Hepatocyte (in vitro differentiated cells): Measurements from ENCODE around the gene RXRA. TPM values are rescaled to one million over a fixed set of nuclear protein-coding genes. Genes with fewer than 3 reads are reported as not detected.
A peak's percentile ranks its signal among the peaks of the same experiment; 100 is the strongest.

Experiments
- DNase-seq: peaks from one replicate; pipeline ENCODE4 v3.0.0-alpha.2; 2016; ENCODE audit warnings: low spot score
- H2AFZ ChIP-seq: fragments of 200-600 bp; sonication (generic); 2 replicates; pipeline ENCODE4 v1.6.0; 2016; ENCODE audit warnings: antibody characterized with exemption, mild to moderate bottlenecking
- H3K27ac ChIP-seq: fragments of 200-600 bp; sonication (generic); 2 replicates; pipeline ENCODE4 v1.5.1; 2016; ENCODE audit warnings: mild to moderate bottlenecking
- H3K27me3 ChIP-seq: fragments of 200-600 bp; sonication (generic); 2 replicates; pipeline ENCODE4 v1.6.1; 2016
- H3K36me3 ChIP-seq: fragments of 200-600 bp; sonication (generic); replicated peaks from 2 replicates; pipeline ENCODE4 v1.5.1; 2016; ENCODE audit warnings: low read depth; ENCODE audit not compliant: insufficient read depth
- H3K4me1 ChIP-seq: fragments of 200-600 bp; sonication (generic); 2 replicates; pipeline ENCODE4 v1.5.1; 2016; ENCODE audit warnings: mild to moderate bottlenecking, moderate library complexity; ENCODE audit not compliant: insufficient read depth
- H3K4me2 ChIP-seq: fragments of 200-600 bp; sonication (generic); 2 replicates; pipeline ENCODE4 v1.6.0; 2016
- H3K4me3 ChIP-seq: fragments of 200-600 bp; sonication (generic); 2 replicates; pipeline ENCODE4 v1.5.1; 2016; ENCODE audit warnings: mild to moderate bottlenecking
- H3K79me2 ChIP-seq: fragments of 200-600 bp; sonication (generic); 2 replicates; pipeline ENCODE4 v1.6.0; 2017; ENCODE audit warnings: mild to moderate bottlenecking
- H3K9me2 ChIP-seq: fragments of 200-600 bp; sonication (generic); replicated peaks from 2 replicates; pipeline ENCODE4 v1.6.0; 2017; ENCODE audit warnings: mild to moderate bottlenecking; ENCODE audit not compliant: insufficient read depth
- H3K9me3 ChIP-seq: fragments of 200-600 bp; sonication (generic); 2 replicates; pipeline ENCODE4 v1.5.1; 2016; ENCODE audit warnings: low read depth, mild to moderate bottlenecking
- H4K20me1 ChIP-seq: fragments of 200-600 bp; sonication (generic); 2 replicates; pipeline ENCODE4 v1.6.0; 2016; ENCODE audit warnings: mild to moderate bottlenecking; ENCODE audit not compliant: insufficient read depth, poor library complexity, severe bottlenecking
- EZH2 ChIP-seq: fragments of 200-600 bp; sonication (generic); IDR thresholded peaks from 2 replicates; pipeline ENCODE4 v1.6.1; 2016; ENCODE audit warnings: antibody characterized with exemption, mild to moderate bottlenecking, borderline replicate concordance
- EZH2phosphoT487 ChIP-seq: fragments of 200-600 bp; sonication (generic); IDR thresholded peaks from one replicate; pipeline ENCODE4 v1.6.1; 2018; ENCODE audit warnings: antibody characterized with exemption, mild to moderate bottlenecking, low read depth, moderate library complexity; ENCODE audit not compliant: unreplicated experiment, severe bottlenecking
- WGBS: methylation state at CpG from one replicate; pipeline ENCODE4 v1.1.6; 2016; ENCODE audit warnings: low lambda C conversion rate; ENCODE audit errors: missing lambda C conversion rate; 5-methylcytosine and 5-hydroxymethylcytosine counted together
- polyA plus RNA-seq: library from polyadenylated mRNA; unstranded; fragments of >200 nt; fragmentation: Nextera tagmentation; extraction: Ambion mirVana; gene quantifications from 2 replicates; pipeline ENCODE4 v1.2.1, GENCODE V29; 2016
- total RNA-seq: library from RNA; depleted of rRNA; stranded (reverse); fragments of >200 nt; gene quantifications from 2 replicates; pipeline ENCODE4 v1.2.3, GENCODE V29; 2014
- TF ChIP-seq, protein P1 (sequence below): fragments of 200-600 bp; sonication (generic); IDR thresholded peaks from 2 replicates; pipeline ENCODE4 v1.5.1; 2016; ENCODE audit warnings: antibody characterized with exemption, mild to moderate bottlenecking; ENCODE audit not compliant: poor library complexity

Gene RXRA
- total and polyA plus RNA-seq, 2 experiments from 2014 or later, result 35.9 to 41.6 TPM

- H2AFZ ChIP-seq, result no peak overlapping the region
These were observed 31.8 kb upstream of the RXRA start for GRCh38 chr9:134294153-134295071.

GRCh38 chr9:134295101-134295745 is 31.0 kb upstream of the RXRA start:
- peaks cover 17% of the 10 kb centered on the region for H3K4me1 ChIP-seq
- no peaks in the 10 kb centered on the region for H3K79me2 ChIP-seq
- TF ChIP-seq, protein P1, sequence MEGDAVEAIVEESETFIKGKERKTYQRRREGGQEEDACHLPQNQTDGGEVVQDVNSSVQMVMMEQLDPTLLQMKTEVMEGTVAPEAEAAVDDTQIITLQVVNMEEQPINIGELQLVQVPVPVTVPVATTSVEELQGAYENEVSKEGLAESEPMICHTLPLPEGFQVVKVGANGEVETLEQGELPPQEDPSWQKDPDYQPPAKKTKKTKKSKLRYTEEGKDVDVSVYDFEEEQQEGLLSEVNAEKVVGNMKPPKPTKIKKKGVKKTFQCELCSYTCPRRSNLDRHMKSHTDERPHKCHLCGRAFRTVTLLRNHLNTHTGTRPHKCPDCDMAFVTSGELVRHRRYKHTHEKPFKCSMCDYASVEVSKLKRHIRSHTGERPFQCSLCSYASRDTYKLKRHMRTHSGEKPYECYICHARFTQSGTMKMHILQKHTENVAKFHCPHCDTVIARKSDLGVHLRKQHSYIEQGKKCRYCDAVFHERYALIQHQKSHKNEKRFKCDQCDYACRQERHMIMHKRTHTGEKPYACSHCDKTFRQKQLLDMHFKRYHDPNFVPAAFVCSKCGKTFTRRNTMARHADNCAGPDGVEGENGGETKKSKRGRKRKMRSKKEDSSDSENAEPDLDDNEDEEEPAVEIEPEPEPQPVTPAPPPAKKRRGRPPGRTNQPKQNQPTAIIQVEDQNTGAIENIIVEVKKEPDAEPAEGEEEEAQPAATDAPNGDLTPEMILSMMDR, result no peak
- TF ChIP-seq EZH2 (no peak), EZH2phosphoT487 (no peak)
- H3K9me2 ChIP-seq, result no peaks in the 10 kb centered on the region
- WGBS, result 80% methylated on average over 25 of the region's 25 CpGs
- no peak overlapping the region for H3K27ac ChIP-seq
- no peaks in the 10 kb centered on the region for H3K9me3 ChIP-seq
- no peaks in the 10 kb centered on the region for H3K36me3 ChIP-seq
- H3K4me2 ChIP-seq, result no peak overlapping the region
- H3K27me3 ChIP-seq, result no peaks in the 10 kb centered on the region
- H4K20me1 ChIP-seq, result no peaks in the 10 kb centered on the region
- DNase-seq, result no peak
- H2AFZ ChIP-seq, result no peak overlapping the region
- no peak overlapping the region for H3K4me3 ChIP-seq

More at GRCh38 chr9:134294153-134295071, 31.8 kb upstream of the RXRA start:
- H3K79me2 ChIP-seq, result no peaks in the 10 kb centered on the region
- H3K9me2 ChIP-seq, result no peaks in the 10 kb centered on the region
- peak overlapping the region; percentile 80 for H3K27ac ChIP-seq
- H3K4me2 ChIP-seq, result peak overlapping the region; percentile 48
- no peak overlapping the region for H3K4me3 ChIP-seq
- H3K27me3 ChIP-seq, result no peaks in the 10 kb centered on the region
- WGBS, result 79% methylated on average over 43 of the region's 45 CpGs
- H4K20me1 ChIP-seq, result no peaks in the 10 kb centered on the region
- H3K4me1 ChIP-seq, result peaks cover 17% of the 10 kb centered on the region
- no peaks in the 10 kb centered on the region for H3K36me3 ChIP-seq
- DNase-seq, result no peak
- no peaks in the 10 kb centered on the region for H3K9me3 ChIP-seq
- TF ChIP-seq EZH2phosphoT487 (no peak), EZH2 (no peak)
- TF ChIP-seq, protein P1, result no peak

GRCh38 chr9:134295746-134296250 is 30.5 kb upstream of the RXRA start:
- no peaks in the 10 kb centered on the region for H3K79me2 ChIP-seq
- no peak overlapping the region for H3K4me3 ChIP-seq
- H3K9me3 ChIP-seq, result no peaks in the 10 kb centered on the region
- no peaks in the 10 kb centered on the region for H3K27me3 ChIP-seq
- peaks cover 17% of the 10 kb centered on the region for H3K4me1 ChIP-seq
- no peak for TF ChIP-seq EZH2
- TF ChIP-seq, protein P1, result no peak
- no peak for TF ChIP-seq EZH2phosphoT487
- H2AFZ ChIP-seq, result no peak overlapping the region
- H3K4me2 ChIP-seq, result no peak overlapping the region
- H3K27ac ChIP-seq, result no peak overlapping the region
- WGBS, result 99% methylated on average over 11 of the region's 12 CpGs
- no peak for DNase-seq
- H4K20me1 ChIP-seq, result no peaks in the 10 kb centered on the region
- no peaks in the 10 kb centered on the region for H3K36me3 ChIP-seq
- H3K9me2 ChIP-seq, result no peaks in the 10 kb centered on the region
